GM19452 (cell line): ENCODE results near the gene TENM4.

ENCODE experiments used
- ATAC-seq: cut with Tn5 transposase; IDR thresholded peaks from one replicate; pipeline ENCODE4 v1.9.1; 2021; ENCODE audit not compliant: unreplicated experiment

The TENM4 gene

DNA sequence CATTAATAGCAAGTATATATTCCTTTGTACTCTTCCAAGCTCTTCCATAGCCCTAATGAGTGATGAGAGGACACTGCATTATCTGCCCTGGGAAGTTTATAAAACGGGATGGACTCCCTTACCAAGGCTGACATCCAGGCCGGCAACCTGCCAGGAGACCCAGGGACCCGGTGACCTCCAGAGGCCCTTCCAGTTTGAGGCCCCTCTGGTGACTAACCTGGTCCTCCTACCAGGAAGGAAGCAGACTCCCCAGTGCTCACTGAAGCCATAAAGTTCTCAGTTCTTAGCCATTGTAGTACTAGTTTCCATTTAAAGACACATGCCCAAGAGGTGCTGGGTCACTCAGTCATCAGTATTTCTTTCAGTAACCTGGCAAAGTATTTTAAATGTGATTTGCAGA, 345.4 kb downstream of the TENM4 start:
- ATAC-seq = no peak

DNA sequence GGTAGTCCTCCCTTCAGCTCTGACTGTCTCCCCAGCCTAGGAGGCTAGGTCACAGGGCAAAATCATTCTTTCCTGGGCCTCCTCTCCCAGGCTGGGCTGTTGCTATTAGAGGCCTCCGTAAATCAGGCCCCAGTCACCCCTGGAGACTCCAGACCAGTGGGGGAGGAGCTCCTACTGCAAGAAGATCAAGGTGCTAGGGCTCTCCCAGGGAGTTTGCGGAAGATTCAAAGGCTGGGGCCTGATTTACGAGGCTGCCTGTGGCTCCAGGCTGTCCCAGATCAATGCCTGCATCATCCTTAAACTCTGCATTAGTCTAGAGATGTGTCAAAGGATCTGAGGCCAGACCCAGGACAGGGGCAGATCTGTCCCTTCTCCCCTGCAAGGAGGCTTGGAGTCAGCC, 346.2 kb downstream of the TENM4 start:
- no peak for ATAC-seq

DNA sequence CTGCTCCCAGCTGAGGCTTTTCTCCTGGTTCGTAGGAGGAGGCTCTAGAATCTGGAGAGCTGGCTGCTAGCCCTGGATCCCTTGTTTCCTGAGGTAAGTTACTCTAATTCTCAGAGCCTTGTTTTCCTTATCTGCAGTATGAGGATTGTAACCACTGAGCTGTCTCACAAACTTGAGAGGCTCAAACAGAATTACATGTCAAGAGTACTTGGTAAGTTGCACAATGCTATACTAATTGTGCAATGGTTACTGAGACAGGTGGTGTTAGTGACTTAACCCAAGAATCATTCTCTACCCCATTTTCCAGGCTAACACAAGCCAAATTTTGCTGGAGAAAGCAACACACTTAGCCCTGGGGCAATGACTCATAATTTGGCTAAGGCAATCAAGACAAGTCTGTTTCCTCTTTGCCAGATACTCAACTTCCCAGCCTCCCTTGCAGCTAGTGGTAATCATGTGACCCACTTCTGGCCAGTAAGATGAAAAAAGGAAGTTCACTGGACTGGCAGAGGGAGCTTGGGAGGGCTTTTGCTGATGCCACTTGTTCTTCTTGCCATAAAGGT, 348.0 kb downstream of the TENM4 start:
- no peak for ATAC-seq

DNA sequence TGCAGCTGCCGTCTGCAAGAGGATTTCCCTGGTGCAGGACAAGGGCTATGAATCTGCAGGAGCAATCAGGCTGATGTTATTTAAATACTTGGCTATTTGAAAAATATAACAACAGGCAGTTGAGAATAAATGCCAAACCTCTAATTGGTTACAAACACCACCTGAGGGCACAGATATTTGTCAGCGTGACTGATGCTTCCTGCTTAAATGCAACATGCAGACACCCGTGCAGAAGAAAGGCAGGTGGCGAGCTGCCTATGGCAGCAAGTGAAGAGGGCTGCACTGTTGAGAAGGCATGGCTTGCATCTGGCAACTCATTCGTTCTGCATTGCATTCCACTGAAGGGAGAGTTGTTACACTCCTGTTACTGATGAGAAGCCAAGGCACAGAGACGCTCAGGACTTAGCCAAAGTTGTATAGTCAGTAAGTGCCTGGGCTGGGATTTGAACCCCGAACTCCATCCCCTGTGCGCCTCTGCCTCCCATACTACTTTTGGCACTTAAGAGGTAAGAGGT, 350.6 kb downstream of the TENM4 start:
- no peak for ATAC-seq

DNA sequence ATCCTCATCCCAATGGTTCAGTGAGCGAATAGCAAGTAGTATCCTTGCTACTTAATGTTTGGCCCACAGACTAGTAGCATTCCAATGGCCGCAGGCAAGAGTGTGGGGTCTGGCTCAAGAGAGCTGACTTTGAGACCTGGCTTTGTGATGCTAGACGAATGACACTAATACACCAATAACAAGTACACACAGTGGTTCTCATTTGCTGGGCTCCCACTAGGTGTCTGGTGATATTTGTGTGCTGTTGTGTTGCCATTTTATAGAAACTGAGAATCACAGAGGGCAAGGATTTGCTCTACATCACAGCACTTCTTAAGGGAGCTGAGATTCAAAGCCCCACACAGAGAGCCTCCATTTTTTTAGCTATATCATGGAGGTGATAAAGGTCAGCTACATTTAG, 351.2 kb downstream of the TENM4 start:
- no peak for ATAC-seq

DNA sequence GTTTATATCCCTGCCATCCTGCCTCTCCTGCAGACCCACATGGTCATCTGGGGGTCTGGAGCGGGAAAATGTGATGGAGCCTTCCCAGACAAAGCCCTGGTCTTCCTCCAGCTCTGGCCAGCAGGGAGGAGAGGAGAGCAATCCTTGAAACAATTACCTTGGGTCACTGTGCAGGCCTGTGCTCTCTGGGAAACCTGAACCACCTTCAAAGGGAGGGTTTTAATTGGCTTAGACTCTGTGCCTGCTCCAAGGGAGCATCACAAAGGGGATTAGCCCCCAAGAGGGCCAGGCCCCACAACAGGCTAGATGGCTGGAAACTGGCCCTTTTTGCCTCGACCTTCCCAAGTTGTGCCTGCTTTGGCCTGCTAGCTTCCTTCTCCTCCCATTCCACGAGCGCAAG, 351.9 kb downstream of the TENM4 start:
- ATAC-seq = no peak

DNA sequence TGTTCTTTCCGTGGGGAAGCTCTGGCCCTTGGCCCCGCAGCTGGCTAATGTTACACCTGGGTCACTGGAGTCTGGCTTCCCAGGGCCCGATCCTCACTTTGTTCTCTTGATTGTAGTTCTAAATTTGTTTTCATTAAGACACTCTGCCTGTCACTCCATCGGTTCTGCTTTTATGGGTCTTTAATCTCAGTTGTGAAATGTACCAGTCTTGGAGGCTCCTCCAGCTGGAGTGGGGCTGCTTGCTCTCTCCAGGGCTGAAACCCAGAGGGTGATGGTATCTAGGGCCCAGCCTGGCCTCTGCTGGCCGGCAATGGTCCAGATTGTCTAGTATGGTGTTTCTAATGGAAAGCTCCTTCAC, 352.9 kb downstream of the TENM4 start:
- no peak for ATAC-seq

DNA sequence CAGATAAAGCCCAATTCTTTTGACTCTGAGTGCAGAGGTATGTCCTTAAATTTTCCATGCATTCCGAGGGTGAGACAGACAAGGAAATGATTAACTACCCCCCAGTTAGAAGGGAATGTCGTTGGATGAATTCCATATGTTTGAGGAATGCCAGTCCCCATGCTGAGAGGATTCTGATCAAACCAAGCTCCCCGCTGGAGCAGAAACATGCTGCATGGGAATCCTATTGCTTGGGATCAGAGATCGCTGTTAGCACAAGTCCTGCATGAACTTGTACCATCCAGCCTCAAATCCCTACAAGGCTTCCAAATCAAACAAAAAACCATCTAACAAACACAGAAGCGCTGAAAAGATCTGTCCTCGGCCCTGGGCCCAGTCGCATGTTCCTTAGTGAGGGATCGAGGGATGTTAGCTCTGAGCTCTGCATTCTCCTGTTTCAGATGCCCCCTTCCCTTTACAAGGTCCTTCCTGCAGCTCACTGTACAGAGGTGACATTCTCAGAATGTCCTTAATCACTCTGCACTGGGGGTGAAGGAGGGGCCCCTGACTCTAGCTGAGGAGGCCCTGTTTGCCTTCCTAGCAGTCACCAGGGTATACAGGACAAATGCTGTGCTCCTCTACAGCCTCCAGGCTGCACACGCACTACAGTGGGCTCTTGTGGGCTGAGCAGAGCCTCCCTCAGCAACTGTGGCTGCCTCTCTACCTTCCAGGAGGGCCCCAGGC, 353.4 kb downstream of the TENM4 start:
- no peak for ATAC-seq

DNA sequence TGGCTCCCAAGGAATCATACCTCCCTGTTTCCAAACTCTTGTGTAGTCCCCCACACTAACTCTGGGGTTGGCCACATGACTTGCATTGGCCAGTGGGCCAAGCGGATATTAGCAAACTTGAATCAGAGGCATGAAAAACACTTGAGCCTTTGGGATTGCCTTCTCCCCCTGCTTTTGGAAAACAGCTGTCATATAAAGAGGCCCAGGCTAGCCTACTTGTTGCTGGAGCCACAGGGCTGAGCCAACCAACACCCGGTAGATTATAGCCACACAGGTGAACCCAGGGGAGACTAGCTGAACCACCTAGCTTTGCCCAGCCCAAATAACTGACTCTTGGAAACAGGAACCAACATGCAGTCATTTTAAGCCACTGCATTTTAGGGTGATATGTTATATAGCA, 354.8 kb downstream of the TENM4 start:
- no peak for ATAC-seq

DNA sequence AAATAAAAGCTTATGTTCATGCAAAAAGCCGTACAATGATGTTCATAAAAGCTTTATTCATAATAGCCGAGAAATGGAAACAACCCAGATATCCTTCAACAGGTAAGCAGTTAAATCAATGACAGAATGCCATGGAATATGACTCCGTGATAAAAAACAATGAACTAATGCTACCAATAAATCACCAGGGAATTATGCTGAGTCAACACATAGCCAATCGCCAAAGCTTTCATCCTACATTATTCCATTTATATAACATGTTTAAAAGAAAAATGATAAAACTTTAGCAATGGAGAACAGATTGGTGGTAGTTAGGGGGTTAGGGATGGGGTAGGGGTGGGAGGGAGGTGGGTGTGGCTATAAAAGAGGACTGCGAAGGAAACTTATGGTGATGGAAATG, 356.4 kb downstream of the TENM4 start:
- ATAC-seq = no peak

DNA sequence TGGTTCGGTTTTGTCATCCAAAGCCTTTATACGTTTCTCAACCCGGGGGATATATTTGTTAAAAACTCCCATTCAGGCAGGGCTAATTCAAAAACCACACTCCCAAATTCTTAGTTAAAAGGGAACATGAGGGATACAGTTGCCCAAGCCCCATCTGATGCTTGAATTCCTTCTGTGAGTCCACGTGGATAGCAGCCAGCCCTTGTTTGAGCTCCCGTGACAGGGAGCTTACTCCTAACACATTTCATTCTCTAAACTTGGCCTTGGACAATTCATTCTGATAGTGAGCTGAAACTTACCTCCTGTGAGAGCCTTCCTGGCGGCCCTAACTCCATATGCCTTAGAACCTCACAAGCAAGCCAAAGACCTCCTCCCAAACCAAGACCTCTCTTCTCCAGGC, 357.5 kb downstream of the TENM4 start:
- no peak for ATAC-seq

DNA sequence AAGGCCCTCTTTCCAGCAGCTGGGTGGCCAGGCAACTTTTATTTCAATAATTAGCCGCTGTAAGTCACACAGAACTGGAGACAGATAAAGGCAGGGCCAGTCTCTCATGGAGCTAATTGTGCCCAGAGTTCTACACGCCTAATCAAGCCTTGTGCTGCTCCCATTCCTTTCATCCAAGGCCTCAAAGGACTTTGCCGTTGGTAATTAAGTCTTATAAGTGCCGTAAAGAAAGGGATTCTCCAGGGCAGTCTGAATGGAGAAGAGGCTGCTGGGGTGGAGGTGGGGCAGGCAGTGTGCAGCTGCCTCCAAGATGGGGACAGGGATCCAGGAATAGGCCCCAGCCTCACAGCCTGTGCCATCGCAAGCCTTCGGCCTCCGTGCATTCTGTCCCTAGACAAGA, 357.9 kb downstream of the TENM4 start:
- ATAC-seq = no peak

DNA sequence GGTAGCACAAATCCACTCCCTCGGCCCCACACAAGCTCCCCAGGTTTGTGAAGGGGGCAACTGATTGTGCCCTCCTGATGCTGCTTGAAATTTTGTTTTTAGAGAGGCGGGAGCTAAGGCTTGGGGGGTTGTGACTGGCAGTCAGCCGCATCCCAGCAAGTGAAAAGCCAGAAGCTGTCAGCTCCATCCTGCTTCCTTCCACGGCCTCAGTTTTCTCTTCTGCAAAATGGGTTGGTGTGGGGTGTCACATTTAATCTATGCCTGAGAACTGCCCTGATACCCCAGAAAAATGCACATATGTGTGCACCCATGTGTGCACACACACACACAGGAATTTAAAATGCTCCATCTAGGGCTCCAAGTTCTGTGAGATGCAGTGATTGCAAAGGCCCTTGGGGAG, 358.6 kb downstream of the TENM4 start:
- no peak for ATAC-seq

DNA sequence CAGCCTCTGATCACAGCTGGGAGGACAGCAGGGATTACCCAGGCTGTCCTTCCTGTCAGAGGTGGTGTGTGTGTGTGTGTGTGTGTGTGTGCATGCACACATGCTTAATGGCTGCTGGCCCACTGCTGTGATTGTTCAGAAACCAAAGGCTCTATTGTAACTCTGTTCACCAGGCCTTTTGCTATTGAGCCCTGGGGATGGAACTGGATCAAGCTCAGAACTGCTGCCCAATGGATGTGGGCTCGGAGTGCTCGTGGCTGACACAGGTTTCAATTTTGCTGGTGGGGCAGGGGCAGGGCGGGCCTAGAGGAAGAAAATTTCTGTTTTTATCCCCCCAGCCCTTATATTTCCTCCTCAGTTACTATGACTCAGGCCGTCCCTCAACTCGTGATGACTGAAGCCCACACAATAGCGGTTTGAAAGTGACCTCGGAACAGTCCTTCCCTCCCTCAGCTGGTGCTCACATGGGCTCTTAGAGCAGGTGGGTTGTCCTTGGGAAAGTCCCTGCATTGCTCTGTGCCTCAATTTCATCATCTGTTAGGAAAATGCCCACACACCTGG, 359.3 kb downstream of the TENM4 start:
- no peak for ATAC-seq

DNA sequence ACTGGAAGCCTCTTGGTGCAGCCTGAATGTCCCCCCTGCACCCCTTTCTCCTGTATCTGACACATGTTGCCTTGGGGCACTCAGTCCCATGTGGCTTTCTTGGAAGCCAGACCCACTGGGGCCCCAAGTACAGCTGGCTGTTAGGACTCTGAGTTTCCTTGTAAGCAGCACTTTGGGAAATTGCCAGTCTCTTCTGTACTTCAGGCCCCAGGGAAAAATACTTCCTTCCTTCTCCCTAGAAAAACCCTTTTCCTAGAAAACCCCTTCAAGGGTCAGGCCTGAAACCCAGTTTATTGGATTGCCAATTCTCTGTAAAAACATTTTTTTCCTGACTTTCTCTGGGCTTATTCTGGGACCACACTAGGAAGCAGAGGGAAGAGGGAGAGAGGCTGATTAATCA, 360.3 kb downstream of the TENM4 start:
- no peak for ATAC-seq

DNA sequence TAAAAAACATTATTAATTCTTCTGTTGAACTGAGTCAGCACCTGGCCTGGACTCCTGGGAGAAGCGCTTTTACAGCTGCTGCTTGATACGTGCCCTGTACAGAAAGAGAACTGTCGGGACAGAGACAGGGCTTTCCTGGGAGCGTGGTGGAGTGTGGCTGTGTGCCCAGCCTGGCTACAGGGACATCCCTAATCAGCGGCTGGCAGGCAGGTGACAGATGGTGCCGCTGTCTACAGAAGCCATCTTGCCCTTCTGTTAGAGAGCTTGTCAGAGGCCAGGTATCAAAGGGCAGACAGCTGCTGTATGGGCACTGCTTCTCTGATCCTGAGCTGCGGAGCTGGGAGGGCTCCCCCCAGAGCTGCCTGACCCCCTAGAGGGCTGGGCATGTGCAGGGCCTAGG, 361.8 kb downstream of the TENM4 start:
- ATAC-seq = no peak

DNA sequence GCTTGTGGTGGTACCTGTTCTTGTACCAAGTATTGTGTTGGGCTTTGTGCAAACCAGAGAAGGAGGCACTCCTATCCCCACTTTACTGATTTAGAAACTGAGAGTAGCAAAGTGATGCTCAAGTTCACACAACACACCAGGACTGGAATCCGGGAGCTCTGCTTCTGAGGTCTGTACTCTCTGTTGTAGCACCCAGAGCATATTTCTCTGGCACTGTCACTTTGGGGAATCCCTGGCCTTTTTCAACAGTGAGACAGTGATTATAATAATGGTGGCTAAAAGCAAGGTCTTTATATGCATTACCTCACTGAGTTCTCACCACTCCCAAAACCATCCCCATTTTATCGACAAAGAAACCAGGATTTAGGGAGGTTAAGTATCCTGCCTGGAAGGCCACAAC, 362.4 kb downstream of the TENM4 start:
- no peak for ATAC-seq

DNA sequence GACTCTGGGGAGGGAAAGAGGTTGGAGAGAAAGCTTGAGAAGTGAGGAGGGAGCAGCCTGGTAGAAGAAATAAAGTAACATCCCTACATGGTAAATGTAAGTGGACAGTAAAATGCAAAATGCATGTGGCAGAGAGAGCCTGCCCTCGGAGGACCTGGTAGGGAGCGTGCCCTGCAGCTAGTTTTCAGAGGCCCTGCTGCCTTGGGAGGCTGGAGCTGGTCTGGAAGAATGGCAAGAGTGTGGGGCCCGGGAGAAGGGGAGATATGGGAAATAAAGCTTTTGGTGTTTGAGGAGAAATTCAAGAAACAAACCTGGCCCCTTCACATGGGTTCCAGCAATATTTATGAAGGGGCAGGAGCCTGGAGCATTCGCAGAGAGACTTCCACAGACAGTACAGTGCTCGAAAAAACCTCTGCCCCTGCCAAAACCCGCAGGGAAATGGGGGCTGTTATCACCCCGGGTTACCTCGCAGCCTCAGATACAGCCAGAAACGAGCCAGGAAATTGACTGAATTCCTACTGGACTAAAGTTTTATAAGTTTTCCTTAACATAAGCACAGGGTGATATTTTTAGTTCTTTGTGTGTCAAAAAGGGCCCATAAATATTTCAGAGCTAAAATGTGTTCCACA, 363.0 kb downstream of the TENM4 start:
- no peak for ATAC-seq

DNA sequence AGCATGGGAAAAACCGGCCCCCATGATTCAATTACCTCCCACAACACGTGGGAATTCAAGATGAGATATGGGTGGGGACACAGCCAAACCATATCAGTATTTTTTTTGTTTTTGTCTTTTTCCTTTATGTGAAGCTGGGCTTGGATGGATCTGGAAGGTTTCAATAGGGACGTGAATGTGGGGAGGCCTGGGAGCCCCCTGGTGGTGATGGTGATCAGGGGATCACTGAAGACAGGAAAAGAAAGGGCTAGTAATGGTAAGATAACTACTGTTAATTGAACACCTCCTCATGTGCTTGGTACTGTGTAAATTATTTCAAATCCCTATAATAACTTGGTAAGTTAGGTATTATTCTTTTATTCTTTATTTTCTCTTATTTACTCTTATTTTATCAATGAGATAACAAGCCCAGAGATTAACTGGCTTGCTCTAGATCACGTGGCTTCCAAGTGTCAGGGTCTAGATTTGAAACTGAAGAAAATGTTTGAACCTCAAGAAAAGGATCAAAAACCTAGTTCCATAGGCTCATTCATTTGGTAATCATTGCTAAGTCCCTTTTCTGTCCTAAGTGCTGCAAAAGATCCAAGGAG, 364.2 kb downstream of the TENM4 start:
- no peak for ATAC-seq

DNA sequence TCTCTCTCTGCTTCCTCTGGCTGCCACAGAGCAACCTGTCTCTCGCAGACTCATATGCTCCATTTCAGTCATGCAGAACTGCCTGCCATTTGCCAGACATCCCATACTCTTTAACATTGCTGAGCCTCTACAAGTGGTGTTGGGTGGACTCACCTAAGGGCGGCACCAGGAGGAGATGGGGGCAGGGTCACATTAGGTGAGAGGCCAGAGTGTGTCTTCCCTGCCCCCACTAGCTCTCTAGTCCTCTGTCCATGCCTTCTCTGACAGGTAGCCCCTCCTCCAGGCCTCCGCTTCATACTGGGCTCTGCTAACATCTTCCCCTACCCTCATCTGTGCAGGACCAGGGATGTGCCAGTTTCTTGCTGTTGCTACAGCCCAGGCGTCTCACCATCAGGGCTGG, 366.3 kb downstream of the TENM4 start:
- no peak for ATAC-seq

DNA sequence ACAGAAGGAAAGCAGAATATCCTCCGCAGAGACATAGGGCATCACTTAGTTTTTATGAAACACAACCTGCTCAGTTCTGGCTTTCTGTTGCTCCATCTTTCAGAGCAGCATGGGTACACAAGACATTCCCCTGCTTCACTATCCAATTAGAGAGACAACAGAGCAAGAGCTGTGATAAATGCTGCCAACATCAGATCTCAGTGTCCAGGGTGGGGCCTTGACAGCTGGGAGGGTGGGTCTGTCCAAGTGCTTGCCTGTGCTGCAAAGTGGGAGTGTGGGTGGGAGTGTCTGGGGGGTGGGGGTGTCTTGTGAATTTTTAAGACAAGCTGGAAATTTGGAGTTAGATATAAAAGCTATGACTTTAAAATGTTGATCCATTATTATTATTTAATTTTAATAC, 369.6 kb downstream of the TENM4 start:
- ATAC-seq = no peak

DNA sequence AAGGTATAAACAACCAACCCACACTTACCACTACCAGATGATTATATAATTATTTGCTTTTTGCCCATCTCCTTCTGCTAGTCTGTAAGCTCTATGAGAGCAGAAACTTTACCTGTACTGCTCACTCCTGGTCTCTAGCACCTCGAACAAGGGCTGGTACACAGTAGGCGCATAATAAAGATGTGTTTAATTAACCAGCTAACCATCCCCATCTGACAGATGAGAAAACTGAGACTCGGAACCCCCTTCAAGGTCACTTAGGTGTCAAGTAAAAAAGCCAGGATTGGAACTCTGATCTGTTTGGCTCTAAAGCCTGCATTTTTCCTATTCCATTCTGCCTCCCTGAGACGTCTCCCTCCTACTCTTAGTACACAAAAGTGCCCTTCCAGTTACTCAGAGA, 370.3 kb downstream of the TENM4 start:
- no peak for ATAC-seq
